Measurements from ENCODE around the gene FOXD4. TPM values are rescaled to one million over a fixed set of nuclear protein-coding genes. Genes with fewer than 3 reads are reported as not detected.

FOXD4 gene
- 0.30 and 0.37 TPM in 2 replicates for total RNA-seq (2014; rRNA removed; shearing (Covaris generic))

GRCh38 chr9:117995-118467, at the start of gene FOXD4:
Gene FOXD4, minus strand, starts transcription at chr9:118417. Its CDS starts 298 bp downstream, at chr9:118119.

Other genes starting within 250 kb of the FOXD4 start
- 11.4 and 13.3 TPM in 2 replicates for gene WASHC1, start 89.0 kb downstream of the FOXD4 start, total RNA-seq (2014; rRNA removed; shearing (Covaris generic))
- 58.5 and 66.2 TPM in 2 replicates for gene ZNG1A, start 60.6 kb upstream of the FOXD4 start, total RNA-seq (2014; rRNA removed; shearing (Covaris generic))
- gene DOCK8, start 96.4 kb upstream of the FOXD4 start, total RNA-seq (2014; rRNA removed; shearing (Covaris generic)) = 1.5 and 1.9 TPM in 2 replicates